Fibroblast of mammary gland (primary cell): ENCODE data around the gene CD244.

Experiments
- DNase-seq: peaks from one replicate; pipeline ENCODE4 v3.0.0-alpha.2; 2010; ENCODE audit warnings: low read depth
- H3K4me3 ChIP-seq: 2 replicates; pipeline ENCODE4 v1.5.1; 2011; ENCODE audit warnings: low read depth, mild to moderate bottlenecking, low read length, moderate library complexity; ENCODE audit not compliant: control insufficient read depth
- CTCF ChIP-seq: conservative IDR thresholded peaks from 2 replicates; pipeline ENCODE4 v1.5.1; 2011; ENCODE audit warnings: low read depth, low read length, inconsistent platforms; ENCODE audit not compliant: control insufficient read depth, insufficient read depth

The CD244 gene

GRCh38 chr1:160862203-160863060 lies at the start of gene CD244:
CD244 (minus strand) TSS chr1:160862887; CDS start chr1:160862677, 210 bp downstream.
- H3K4me3 ChIP-seq, result no peak within 1 kb of the TSS
- no peak for TF ChIP-seq CTCF
- DNase-seq, result no peak

GRCh38 chr1:160911925-160912324 lies 49.2 kb upstream of the CD244 start:
- DNase-seq, result no peak
- no peak for TF ChIP-seq CTCF
- no peak overlapping the region for H3K4me3 ChIP-seq

GRCh38 chr1:160911441-160911840 lies 48.8 kb upstream of the CD244 start:
- no peak overlapping the region for H3K4me3 ChIP-seq
- DNase-seq, result no peak
- TF ChIP-seq CTCF, result no peak

GRCh38 chr1:160910170-160910750 lies 47.6 kb upstream of the CD244 start:
- no peak for DNase-seq
- TF ChIP-seq CTCF, result no peak
- no peak overlapping the region for H3K4me3 ChIP-seq

- no peak overlapping the region for H3K4me3 ChIP-seq
- TF ChIP-seq CTCF, result no peak
- DNase-seq, result no peak
Observed at GRCh38 chr1:160907976-160908375, 45.3 kb upstream of the CD244 start.

- no peak overlapping the region for H3K4me3 ChIP-seq
- DNase-seq, result no peak
- no peak for TF ChIP-seq CTCF
Observed at GRCh38 chr1:160905617-160905989, 42.9 kb upstream of the CD244 start.
